Activated CD8-positive, alpha-beta memory T cell treated with anti-CD3 and anti-CD28 coated beads, Interleukin-2, amount 50 U/mL, for 24 hours (primary cell): ENCODE data around the gene COG7.
"Not testable (repeated sequence)": the region's sequence is repeated elsewhere in the genome, so short reads cannot be mapped to it uniquely, and the experiment has no call there.

Experiments used
- DNase-seq: peaks from one replicate; pipeline ENCODE4 v3.0.0-alpha.2; 2020; ENCODE audit errors: extremely low read depth

The COG7 gene

GRCh38 chr16:23409522-23409921, 43.5 kb downstream of the COG7 start:
- no peak for DNase-seq

- DNase-seq: no peak
These were observed 44.1 kb downstream of the COG7 start for GRCh38 chr16:23408823-23409298.

GRCh38 chr16:23408242-23408822, 44.7 kb downstream of the COG7 start:
- no peak for DNase-seq

- no peak for DNase-seq
These were observed 45.4 kb downstream of the COG7 start for GRCh38 chr16:23407436-23408127.

GRCh38 chr16:23406546-23407240, 46.3 kb downstream of the COG7 start:
- DNase-seq: no peak

GRCh38 chr16:23406024-23406423, 47.0 kb downstream of the COG7 start:
- no peak for DNase-seq

- no peak for DNase-seq
These were observed 49.4 kb downstream of the COG7 start for GRCh38 chr16:23403547-23403946.

GRCh38 chr16:23402100-23402499, 50.9 kb downstream of the COG7 start:
- DNase-seq: no peak

GRCh38 chr16:23401139-23401538, 51.9 kb downstream of the COG7 start:
- DNase-seq: no peak

- DNase-seq: not testable (repeated sequence)
These were observed 52.5 kb downstream of the COG7 start for GRCh38 chr16:23400447-23400846.

GRCh38 chr16:23398987-23399805, 53.8 kb downstream of the COG7 start:
- DNase-seq: no peak

- DNase-seq: no peak
These were observed 55.5 kb downstream of the COG7 start for GRCh38 chr16:23397464-23397863.

- DNase-seq: no peak
These were observed 57.3 kb downstream of the COG7 start for GRCh38 chr16:23395732-23396131.

- no peak for DNase-seq
These were observed 58.7 kb downstream of the COG7 start for GRCh38 chr16:23394141-23394831.

GRCh38 chr16:23392223-23392600, 60.8 kb downstream of the COG7 start:
- DNase-seq: no peak

- DNase-seq: no peak
These were observed 61.4 kb downstream of the COG7 start for GRCh38 chr16:23391381-23392222.

GRCh38 chr16:23389936-23390335, 63.1 kb downstream of the COG7 start:
- DNase-seq: not testable (repeated sequence)

- DNase-seq: no peak
These were observed 63.8 kb downstream of the COG7 start for GRCh38 chr16:23389201-23389600.

GRCh38 chr16:23388786-23389185, 64.2 kb downstream of the COG7 start:
- no peak for DNase-seq

GRCh38 chr16:23387666-23388065, 65.3 kb downstream of the COG7 start:
- DNase-seq: no peak

GRCh38 chr16:23385441-23385840, 67.5 kb downstream of the COG7 start:
- no peak for DNase-seq
